Endothelial cell of umbilical vein (primary cell): ENCODE data around the gene SLC15A3.

Source experiments
- EZH2 ChIP-seq: IDR thresholded peaks from 2 replicates; pipeline ENCODE4 v1.6.1; 2012; ENCODE audit warnings: borderline replicate concordance, low read depth, mild to moderate bottlenecking, moderate library complexity, low read length, inconsistent platforms; ENCODE audit not compliant: severe bottlenecking
- JUN ChIP-seq: IDR thresholded peaks from 2 replicates; pipeline ENCODE4 v1.6.1; 2011; ENCODE audit warnings: borderline replicate concordance, low read depth; ENCODE audit not compliant: insufficient read length, insufficient read depth
- POLR2A ChIP-seq: IDR thresholded peaks from 2 replicates; pipeline ENCODE4 v1.6.1; 2012; ENCODE audit warnings: low read depth, mild to moderate bottlenecking, control low read depth, low read length
- TF ChIP-seq, protein P1 (sequence below), 2 donors: IDR thresholded peaks; 1 replicate in 1 of 2; 2 replicates in 1 of 2; pipeline ENCODE4 v1.5.1; 2011; ENCODE audit warnings: low read length in 2 of 2, mild to moderate bottlenecking in 2 of 2, moderate library complexity in 2 of 2, control low read depth in 1 of 2, inconsistent platforms in 1 of 2, low read depth in 1 of 2; ENCODE audit not compliant: insufficient read depth in 1 of 2; ENCODE audit errors: extremely low read depth in 1 of 2

- TF ChIP-seq, protein P1, sequence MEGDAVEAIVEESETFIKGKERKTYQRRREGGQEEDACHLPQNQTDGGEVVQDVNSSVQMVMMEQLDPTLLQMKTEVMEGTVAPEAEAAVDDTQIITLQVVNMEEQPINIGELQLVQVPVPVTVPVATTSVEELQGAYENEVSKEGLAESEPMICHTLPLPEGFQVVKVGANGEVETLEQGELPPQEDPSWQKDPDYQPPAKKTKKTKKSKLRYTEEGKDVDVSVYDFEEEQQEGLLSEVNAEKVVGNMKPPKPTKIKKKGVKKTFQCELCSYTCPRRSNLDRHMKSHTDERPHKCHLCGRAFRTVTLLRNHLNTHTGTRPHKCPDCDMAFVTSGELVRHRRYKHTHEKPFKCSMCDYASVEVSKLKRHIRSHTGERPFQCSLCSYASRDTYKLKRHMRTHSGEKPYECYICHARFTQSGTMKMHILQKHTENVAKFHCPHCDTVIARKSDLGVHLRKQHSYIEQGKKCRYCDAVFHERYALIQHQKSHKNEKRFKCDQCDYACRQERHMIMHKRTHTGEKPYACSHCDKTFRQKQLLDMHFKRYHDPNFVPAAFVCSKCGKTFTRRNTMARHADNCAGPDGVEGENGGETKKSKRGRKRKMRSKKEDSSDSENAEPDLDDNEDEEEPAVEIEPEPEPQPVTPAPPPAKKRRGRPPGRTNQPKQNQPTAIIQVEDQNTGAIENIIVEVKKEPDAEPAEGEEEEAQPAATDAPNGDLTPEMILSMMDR (IDR thresholded peaks at IDR 0.05; ENCODE audit: extremely low read depth in 1 of 2, insufficient read depth in 1 of 2, low read depth in 1 of 2, low read length in 2 of 2): no peak
- TF ChIP-seq JUN (no peak), POLR2A (no peak), EZH2 (no peak)
Measured at GRCh38 chr11:60951606-60951903, 421 bp downstream of the SLC15A3 start.
